ENCODE measurements around the gene ZNF526.

Gene ZNF526

DNA sequence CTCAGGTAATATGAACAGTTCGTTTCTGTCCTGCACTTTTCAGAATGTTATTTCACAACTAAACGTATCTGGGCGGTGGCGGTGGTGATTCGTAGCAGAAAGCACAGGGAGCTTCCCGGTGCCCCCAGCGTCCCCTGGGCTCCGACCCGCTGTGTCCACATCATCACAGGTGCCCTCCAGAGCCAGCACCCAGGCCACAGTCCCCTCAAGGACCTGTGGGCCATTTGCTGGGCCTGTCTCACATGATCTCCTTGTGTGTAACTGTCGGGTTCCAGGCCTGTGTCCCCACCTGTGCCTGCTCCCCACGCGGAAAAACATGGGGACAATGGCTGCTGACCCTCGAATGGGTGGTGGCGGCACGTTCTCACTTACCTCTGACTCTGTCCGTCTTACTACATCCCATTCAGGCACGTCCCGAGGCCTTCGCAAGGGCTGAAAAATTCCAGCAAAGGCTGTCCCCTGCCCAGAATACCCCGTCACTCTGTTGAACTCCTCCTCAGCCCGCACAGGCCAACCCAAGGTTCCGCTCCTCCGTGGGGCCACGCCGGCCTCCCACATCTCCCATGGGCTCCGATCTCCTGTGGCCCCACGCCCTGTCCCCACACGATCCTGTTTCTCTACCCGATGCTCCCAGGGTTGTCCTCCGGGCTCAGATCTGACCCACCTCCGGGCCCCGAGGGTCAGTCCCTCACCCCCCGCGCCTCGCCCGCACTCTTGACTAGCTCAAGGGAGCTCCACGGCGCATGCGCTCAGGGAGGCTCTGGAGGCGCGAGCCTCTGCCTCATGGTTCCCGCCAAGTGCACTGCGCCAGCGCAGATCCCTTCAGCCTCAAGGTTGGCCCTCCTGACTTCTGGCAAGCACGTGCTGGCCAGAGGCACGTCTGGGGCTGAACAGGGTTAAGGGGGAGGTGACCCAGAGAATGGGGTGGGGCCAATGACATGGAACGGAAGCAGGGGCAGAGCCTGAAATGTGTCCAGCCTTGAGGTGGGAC, 23.8 kb upstream of the ZNF526 start:
- no peak for DNase-seq (ENCODE audit: low read depth in 2 of 3, low spot score in 2 of 3)

- no peak for DNase-seq (ENCODE audit: low read depth in 2 of 3, low spot score in 2 of 3)
Measured at GRCh38 chr19:42197375-42197817, 22.7 kb upstream of the ZNF526 start.

DNA sequence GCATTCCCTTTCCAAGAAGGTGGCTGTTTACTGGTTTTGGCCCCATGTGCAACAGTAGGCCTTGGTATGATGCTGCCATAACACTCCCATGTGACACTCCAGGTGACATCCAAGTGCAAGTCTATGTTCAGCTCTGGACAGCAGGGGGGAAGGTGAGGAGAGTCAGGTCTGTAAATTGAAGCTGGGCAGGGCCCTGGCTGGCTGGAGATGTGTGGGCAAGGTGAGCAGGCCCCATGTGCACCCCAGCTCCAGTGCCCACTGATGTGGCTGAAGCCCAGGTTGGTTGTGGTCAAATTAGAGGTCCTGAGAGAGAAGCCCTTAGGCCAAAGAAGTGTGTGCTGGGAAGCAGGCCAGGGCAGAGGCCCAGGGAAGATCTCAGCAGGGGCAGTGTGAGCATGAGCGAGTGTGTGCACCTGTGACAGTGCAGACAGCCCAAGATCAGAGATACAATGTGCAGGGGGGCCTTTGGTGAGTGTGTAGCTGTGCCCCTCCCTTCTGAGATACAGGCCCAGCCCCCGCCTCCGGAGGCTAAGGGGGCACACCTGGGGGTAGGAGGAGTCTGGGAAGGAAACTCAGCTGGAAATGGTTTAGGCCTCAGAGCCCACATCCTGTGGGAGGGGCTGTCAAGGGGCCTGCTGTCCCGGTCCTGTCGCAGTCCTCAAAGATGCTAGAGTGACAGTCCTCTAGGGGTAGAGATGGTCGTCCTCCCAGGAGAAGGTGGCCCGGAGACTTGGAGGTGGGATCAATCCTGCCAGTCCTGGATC, 21.3 kb upstream of the ZNF526 start:
- no peak for DNase-seq (ENCODE audit: low read depth in 2 of 3, low spot score in 2 of 3)

GRCh38 chr19:42199440-42200115, 20.5 kb upstream of the ZNF526 start:
- no peak for DNase-seq (ENCODE audit: low read depth in 2 of 3, low spot score in 2 of 3)

- DNase-seq (ENCODE audit: low read depth in 2 of 3, low spot score in 2 of 3) = no peak
Measured at GRCh38 chr19:42200116-42200715, 19.9 kb upstream of the ZNF526 start.

DNA sequence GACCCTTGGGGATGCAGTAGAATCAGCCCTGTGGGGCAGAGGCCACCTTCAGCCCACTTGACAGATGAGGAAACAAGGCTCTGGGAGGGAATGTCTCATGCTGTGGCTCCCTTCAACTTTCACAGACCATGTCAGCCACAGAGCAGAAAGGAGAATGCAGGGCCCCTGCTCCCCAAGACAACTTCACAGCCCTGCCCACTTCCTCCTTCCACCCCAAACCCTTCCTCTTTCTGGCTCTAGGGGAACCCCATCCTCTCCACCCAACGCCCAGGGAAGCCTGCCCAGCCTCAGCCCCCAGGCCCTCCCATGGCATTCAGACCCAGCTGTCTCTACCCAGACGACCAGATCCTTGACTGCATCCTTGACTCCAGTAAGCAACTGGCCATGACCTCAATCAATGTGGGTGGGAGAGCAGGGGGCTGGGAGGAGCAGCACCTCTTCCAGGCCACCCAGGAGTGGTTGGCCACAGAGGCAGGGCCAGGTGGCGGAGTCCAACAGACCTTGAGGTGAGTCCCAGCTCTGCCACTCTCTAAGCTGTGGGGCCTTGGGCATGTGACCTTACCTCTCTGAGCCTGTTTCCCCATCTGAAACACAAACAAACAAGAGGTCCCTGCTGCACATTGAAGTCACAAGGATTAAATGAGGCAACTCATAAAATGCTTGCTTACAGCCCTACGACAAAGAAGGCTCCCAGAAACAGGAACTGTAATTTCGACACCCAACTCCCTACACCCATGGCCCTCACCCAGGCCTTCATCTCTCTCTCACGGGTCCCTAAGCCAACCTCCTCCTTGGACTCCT, 18.4 kb upstream of the ZNF526 start:
- no peak for DNase-seq (ENCODE audit: low read depth in 2 of 3, low spot score in 2 of 3)

DNA sequence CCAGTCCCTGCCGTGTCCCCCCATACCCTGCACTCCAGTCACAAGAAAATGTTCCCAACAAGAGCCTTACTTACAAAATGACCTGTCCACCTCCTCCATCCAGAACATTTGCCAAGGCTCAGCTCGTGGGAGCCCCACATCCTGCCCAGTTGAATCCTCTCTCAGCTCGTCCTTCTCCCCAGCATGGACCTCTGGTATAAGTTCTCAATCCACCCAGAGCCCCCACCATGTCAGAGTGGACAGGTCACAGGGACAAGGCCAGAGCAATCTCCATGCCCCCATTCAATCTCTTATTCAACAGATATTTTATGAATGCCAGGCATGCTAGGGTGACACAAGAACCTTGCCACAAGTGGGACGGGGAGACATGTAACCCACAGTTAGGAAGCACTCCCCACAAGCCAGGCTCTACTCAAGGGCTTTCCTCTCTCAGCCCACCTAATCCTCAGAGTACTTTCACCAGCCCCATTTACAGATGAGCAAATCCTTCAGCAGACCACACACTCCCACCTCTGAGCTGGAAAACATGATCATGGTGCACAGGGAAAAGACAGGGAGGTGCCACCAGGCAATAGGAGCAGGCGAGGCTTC, 17.7 kb upstream of the ZNF526 start:
- DNase-seq (ENCODE audit: low read depth in 2 of 3, low spot score in 2 of 3) = no peak

DNA sequence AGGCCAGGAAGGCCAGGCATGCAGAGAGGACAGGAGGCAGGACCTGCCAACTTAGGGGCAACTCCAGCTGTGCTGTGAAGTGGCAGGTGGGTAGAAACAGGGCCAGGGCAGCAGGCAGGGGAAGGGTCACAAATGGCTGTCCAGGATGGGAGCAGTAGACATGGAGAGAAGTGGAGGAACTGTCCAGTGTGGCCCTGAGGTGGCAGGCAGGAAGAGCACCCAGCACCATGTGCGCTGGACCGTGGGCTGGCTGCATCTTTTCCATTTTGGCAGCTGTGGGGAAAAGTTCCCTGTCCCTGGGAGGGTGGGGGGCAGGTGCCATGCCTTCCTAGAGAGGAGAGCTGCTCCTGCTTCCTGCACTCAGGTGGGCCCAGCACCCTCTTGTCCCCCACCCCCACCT, 16.4 kb upstream of the ZNF526 start:
- DNase-seq (ENCODE audit: low read depth in 2 of 3, low spot score in 2 of 3) = no peak

- DNase-seq (ENCODE audit: low read depth in 2 of 3, low spot score in 2 of 3) = no peak
Measured at GRCh38 chr19:42204664-42205063, 15.4 kb upstream of the ZNF526 start.

GRCh38 chr19:42206871-42207755, 13.0 kb upstream of the ZNF526 start:
- no peak for DNase-seq (ENCODE audit: low read depth in 2 of 3, low spot score in 2 of 3)

DNA sequence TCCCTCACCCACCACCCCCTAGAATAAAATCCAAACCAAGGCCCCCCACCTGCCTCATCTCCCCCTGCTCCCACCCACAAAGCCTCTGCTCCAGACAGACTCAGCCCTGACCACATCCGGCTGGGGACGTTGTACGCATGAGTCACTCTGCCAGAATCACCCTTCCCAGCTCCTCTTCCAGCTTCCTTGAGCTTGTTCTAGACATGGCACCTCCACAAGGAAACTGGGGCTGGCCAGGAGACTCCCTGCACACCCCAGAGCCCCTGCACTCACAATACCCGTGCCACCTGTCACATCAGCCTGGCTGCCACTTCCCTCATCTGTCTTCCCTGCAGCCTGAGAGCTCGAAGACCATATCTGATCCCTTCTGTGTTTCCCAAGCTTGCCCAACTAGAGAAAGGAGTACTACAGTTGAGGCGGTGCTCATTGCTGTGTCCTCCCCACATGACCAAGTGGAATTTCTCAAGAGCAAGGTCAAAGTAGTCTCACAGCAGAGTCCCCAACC, 12.3 kb upstream of the ZNF526 start:
- DNase-seq (ENCODE audit: low read depth in 2 of 3, low spot score in 2 of 3) = no peak

GRCh38 chr19:42208612-42209011, 11.5 kb upstream of the ZNF526 start:
- no peak for DNase-seq (ENCODE audit: low read depth in 2 of 3, low spot score in 2 of 3)

DNA sequence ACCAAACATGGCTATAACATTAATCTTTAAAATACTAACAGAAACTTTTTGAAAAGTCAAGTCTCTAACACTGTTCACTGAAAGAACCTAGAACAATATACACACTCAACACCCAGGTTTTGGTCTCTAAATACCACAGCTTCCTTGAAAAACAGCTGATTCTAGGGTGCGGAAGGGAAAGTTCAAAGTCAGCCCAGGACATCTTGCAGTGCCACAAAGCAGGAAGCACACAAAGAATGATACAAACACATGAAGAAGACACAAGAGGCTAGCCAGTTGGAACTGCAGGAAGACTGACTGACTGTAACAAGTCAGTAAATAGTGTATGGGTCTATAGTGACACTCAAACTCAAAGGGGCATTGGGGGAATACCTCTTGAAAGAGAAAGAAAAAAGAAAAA, 7.2 kb upstream of the ZNF526 start:
- no peak for DNase-seq (ENCODE audit: low read depth in 2 of 3, low spot score in 2 of 3)

DNA sequence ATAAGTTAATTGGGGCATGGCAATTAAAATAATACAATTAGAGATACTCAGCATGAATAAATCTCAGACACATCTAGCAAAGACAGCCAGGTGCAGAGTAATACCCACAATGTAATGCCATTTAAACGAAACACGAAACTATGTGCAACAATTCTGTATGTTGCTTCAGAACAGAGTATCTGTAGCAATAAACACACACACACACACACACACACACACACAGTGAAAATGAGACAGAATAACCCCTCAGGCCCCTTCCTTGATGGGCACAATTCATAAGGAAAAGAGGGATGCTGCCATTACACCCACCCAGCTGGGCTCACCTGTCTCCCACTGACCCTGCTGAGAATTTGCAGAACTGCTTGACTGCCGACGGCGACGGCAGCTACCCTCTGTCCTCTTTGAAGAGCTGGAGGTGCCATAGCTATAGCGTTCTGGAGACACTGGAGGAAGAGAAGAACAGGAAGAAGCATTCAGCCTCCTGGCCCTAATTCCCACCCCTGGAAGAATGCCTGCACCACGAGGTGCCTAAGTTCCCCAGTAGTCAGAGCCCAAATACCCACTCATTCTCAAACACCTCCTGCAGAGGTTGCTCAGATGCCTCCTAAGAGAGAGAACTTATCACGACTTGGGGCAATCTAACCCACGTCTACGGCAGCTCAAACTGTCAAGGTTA, 5.2 kb upstream of the ZNF526 start:
- no peak for DNase-seq (ENCODE audit: low read depth in 2 of 3, low spot score in 2 of 3)

GRCh38 chr19:42216653-42217519, 3.2 kb upstream of the ZNF526 start:
- no peak for DNase-seq (ENCODE audit: low read depth in 2 of 3, low spot score in 2 of 3)

DNA sequence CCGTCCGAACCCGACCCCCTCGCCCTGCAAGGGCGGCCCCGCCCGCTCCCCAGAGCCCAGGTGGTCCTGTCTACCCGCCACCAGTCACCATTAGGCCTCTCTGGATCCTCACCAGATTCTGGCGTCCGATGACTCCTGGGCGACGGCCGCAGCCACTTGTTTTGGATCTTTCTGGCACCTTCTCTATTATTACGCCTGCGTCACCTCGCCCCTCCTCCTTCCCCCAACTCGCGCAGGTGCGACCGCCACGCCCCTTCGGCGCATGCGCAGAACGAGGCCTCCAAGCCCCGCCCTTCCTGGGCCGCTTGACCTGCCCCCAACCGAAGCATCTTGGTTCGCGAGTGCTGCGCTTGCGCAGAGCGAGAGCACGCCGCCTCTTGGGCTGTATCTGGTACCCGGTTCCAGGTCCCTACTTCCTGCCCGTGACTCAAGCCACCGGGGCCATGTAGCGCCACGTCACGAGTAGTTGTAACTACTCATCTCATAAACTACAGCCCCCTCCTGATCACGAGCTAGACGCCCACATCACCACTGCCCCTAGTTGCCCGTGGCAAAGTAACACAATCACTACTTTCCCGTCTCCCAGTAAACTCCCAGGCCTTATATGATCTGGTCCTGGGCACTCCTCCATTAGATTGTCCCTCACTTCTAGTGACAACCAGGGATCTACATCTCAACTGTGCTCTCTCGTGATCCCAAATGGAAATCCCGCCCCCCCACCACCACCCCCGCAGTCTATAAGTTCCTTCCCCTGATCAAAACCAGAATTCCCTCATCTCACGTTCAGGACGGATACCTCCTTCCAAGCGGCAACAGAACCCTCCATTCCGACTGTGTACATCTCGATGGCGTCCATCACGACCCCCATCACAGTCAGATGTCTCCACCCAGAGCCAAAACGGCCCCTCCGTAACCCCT, 2.3 kb upstream of the ZNF526 start, which contains the start of gene DEDD2:
TSS of gene DEDD2 (minus strand) at position 158 of the 918 bp plus-strand sequence. CDS start 670 bp downstream, outside the sequence.
- DNase-seq (ENCODE audit: low read depth in 2 of 3, low spot score in 2 of 3) = peak; percentile 99 to 100 (median 100)

Data from activated CD8-positive, alpha-beta memory T cell treated with anti-CD3 and anti-CD28 coated beads for 48 hours (primary cell).